Stimulated activated naive CD4-positive, alpha-beta T cell treated with Interleukin-2 at 50 U/mL for 16 hours (primary cell): Measurements from ENCODE around the gene ELL2.
"Not testable (repeated sequence)": the region's sequence is repeated elsewhere in the genome, so short reads cannot be mapped to it uniquely, and the experiment has no call there.

ENCODE experiments used
- DNase-seq: peaks from one replicate; lab custom pipeline; 2025; lab: John Stamatoyannopoulos, UW

ELL2 gene

DNA sequence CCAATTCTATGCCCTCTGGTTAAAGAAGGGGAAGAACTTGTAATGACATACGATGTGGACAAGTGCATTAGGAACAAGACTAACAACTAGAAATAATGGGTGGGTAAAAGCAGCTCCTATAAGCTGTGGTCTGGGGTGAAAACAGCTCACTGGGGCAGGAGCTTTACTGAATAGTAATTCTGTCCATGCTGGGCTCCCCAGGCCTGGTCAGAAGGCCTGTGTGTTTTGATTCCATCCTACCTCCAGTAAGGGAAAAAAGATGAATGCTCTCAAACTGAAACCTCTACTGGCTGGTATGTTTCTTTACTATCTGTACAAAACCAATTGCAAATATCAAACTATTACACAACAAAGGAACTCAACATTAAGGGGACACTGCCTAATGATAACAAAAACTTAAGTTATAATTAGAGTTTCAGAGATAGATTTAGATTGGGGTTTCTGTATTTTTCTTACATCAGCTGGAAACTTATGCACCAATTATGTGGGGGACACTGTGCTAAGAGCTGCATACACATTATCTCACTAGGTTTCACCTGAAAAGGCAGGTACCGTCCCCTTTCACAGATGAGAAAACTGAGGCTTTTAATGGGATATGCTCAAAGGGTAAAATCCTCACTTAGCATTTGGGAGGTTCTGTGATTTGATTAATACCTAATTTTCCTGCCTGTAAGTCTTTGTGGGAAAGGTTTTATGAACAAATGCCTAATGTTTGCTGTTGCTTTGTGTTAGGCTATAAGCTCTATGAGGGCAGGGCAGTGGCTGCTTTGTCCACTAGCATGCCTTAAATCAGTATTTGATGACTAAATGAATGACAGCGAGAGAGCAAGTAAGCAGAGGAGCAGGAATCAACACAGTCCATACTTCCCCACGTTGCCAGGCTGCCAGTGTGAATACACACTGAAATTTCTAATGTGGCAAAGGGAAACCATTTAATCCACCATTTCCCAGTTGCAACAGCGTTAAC, 53.6 kb downstream of the ELL2 start:
- no peak for DNase-seq

GRCh38 chr5:95907067-95907705, 54.5 kb downstream of the ELL2 start:
- DNase-seq, result no peak

DNA sequence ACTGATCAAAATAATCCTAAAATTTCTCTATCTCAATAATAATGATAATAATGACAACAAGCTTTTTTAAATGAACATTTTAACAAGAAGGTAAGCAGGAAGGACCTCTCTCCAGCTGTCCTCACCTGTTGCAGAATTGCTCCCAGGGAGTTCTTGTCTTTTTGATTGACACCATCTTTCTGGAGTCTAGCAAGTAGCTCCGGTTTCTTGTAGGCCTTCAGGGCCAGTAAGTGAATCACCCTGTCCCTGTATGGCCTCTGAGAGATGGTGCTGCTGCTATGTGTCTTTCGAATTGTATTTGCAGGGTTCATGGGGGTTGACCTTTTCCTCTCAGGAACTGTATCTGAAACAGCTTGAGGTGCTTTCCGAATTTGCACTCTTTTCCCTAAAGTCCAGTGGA, 55.3 kb downstream of the ELL2 start:
- DNase-seq, result not testable (repeated sequence)

DNA sequence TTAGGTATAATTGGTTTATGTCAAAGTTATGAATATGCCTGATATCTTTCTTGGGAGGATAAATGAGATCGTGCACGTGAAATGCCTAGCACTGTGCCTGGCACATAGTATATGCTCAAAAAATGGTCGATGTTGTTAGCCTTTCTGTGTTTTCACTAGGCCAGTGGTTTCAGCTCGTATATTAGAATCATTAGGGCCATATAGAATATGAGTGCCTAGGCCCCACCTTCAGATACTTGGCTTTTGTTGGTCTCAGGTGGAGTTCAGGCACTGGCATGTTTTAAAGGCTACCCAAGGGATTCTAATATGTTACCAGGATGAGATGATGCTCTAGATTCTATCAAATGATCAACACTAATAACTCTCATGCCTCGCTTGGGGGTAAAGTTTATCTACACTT, 56.8 kb downstream of the ELL2 start:
- DNase-seq, result no peak

DNA sequence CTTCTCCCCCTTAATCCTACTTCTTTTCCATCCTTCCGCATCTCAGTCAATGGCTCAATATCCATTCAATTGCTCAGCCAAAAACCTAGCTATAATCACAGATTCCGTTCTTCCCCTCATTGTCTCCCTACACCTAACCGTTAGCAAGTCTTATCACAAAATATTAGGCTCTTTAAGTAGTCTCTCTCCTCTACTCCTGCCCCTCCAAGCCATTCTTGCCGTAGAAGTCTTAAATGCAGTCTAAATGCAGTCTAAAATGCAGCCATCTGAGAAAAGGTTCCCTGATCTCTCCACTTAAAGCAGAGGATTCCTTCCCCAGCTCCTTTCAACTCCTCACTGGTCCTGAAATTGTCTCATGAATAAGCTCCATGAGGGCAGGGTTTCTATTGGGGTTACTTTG, 57.8 kb downstream of the ELL2 start:
- DNase-seq, result no peak

GRCh38 chr5:95901676-95902627, 59.7 kb downstream of the ELL2 start:
- no peak for DNase-seq

DNA sequence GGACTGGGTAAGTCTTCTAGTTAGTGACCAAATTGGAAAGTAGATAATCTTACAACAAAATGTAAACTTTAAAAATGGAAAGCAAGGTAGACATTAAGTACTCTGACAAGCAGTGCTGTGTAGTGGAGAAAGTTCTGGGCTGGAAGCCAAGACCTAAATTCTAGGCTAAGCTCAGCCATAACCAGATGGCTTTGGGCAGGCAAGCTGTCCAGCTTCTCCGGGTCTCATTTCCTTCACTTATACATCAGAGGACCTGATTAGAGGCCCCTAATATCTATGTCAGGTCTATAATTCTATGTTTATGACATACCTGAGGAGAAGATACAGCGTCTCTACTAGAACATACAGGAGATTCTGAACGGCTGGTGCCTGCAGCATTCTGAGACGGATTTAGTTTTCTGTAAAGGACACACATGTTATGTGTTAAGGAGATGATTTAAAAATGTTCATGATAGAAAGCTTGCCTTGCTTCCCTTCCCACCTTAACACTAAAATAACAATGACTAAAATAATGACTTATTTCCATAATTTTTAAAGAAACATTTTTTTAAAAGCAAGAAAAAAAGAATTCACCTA, 61.2 kb downstream of the ELL2 start:
- DNase-seq, result no peak

DNA sequence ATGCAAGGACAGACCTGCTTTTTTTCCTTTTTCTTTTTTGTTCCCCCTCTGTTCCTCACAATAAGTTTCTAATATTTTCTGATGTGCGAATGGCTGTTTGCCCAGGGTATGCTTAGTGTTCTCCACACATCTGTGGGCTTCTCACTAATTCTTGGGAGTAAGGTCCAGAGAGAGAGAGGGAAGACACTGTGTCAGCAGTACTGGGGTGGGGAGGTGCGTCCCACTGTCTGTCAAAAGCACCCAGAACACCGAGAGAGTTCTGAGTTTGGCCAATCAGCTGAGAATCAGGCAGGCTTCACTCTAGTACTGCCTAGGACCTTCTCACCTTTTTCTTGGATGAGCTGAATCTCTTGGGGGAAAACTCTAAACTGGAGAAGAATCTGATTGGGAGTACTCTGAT, 61.8 kb downstream of the ELL2 start:
- DNase-seq, result no peak

- DNase-seq, result no peak
Measured at GRCh38 chr5:95899006-95899405, 62.6 kb downstream of the ELL2 start.

DNA sequence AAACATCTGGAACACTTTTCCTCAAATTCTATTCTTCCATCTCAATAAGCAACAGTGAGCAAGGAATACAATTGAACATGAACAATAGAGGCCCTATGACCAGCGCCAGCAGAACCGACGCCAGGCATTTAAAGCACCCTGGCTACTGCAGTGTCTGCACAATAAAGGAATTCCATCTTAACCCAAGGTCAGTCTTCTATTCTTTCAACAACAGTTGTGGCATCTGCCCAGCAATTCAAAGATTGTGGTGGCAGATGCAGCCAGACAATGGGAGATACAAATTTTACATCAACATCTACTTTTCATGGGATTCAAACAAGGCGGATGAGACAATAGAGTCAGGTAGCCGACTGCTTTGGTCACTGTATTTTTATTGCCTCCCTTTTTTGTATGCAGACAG, 65.9 kb downstream of the ELL2 start:
- DNase-seq, result no peak

DNA sequence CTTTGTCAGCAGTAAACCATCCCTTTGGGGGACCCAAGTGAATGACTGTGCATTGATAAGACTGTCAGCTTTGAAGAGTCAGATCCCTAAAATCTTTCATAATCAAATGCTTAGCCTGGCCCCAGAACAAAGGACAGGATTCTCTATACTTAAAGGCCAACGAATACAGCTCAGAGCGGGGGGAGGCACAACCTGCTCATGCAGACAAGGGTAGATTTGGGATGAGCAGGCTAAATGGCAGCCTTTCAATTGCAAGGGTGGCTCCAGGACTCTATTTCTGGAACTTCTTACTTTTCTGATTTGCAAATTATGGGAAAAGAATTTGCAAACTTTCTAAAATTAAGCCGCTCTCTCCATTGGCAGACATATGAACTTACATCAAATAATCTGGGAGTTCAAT, 66.4 kb downstream of the ELL2 start:
- no peak for DNase-seq

DNA sequence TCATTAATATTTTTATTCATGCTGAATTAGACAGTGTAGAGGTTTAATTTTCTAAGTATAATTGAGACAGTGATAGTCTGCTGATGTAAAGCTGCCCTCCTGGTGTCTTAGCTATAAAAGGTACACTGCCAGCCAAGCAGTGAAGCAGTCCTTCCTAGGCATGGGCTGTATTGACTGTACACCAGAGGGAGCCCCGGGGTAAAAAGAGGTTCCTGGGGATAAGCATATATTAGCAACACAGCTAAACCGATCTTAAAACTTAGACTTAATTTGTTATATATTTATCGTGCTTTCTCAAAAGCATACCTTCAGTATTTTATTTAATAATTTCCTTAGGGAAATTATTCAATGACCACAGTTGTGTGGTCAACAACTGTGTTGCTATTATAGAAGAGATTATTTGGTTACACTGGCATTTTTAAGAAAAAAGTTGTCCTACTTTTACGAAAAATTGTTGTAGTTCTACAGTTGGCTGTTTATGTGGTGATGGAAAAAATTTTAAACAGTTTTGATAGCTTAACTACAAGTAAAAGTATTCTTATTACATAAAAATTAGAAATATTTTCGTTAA, 68.8 kb downstream of the ELL2 start:
- peak; percentile 6 for DNase-seq

- no peak for DNase-seq
Measured at GRCh38 chr5:95891499-95891898, 70.2 kb downstream of the ELL2 start.

DNA sequence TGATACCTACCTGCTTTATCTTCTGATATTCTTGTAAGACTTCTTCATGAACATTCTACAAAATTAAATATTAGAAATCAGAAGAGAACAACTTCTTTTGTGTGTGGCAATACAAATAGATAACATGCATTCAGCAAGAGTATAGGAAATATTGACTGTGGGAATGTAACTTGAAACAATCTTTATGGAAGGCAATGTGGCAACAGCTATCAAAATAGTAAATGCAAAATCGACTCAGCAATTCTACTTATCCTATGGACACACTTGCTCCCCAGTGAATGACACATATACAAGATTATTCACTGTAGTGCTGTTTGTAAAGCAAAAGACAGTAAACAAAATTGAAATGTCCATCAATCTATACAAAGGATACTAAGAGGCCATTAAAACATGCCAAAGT, 72.6 kb downstream of the ELL2 start:
- DNase-seq, result no peak

GRCh38 chr5:95887977-95888376, 73.7 kb downstream of the ELL2 start:
- DNase-seq, result no peak

- no peak for DNase-seq
Measured at GRCh38 chr5:95886340-95887044, 75.2 kb downstream of the ELL2 start.

DNA sequence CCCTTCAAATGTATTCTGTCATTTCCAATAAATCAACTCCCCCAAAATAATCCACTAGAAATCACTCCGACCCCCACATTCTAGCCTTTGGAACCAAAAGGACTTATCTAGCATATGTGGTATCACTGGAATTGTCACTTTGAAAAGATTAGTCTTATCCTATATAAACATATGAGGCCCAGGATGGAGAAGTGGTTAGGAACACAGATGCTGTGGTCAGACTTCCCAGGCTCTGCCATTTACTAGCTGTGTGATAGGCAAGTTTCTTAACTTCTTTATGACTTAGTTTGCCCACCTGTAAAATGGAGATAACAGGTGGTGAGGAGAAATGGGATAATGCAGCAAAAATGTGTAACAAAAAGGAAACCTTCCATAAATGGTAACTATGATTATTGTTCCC, 77.1 kb downstream of the ELL2 start:
- DNase-seq, result no peak

- no peak for DNase-seq
Measured at GRCh38 chr5:95884017-95884325, 77.7 kb downstream of the ELL2 start.

- DNase-seq, result no peak
Measured at GRCh38 chr5:95883185-95884016, 78.2 kb downstream of the ELL2 start.

DNA sequence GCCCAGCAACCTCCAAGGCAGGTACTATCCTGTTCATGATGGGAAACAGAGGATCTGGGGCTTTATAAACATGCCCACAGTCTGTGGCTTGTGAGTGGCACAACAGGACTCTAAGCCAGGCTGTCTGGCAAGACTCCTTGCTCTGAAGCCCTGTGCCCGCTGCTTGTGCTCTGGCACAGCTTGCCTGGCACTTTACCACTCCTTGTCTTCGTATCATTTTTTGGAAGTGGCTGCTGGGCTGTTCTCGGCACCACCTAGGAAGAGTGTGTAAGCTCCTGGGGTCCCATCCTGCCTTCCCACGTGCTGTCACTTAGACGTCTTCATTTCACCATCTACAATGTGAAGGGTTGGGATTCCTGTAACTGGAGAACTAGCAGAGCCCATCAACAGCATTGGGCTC, 79.8 kb downstream of the ELL2 start:
- DNase-seq, result no peak
